IgD-negative memory B cell (primary cell): ENCODE data around the gene HSPG2. TPM values are rescaled to one million over a fixed set of nuclear protein-coding genes. Genes with fewer than 3 reads are reported as not detected.
"Not testable (repeated sequence)": the region's sequence is repeated elsewhere in the genome, so short reads cannot be mapped to it uniquely, and the experiment has no call there.

Experiments
- H3K27ac Mint-ChIP-seq, 3 donors: one replicate each; pipeline ENCODE4 v1.8.0; 2020 to 2022; ENCODE audit warnings: mild to moderate bottlenecking in 3 of 3, mixed read lengths in 3 of 3, moderate library complexity in 1 of 3
- H3K27me3 Mint-ChIP-seq: one replicate; pipeline ENCODE4 v1.8.0; 2021; ENCODE audit warnings: mixed read lengths
- H3K36me3 Mint-ChIP-seq: one replicate; pipeline ENCODE4 v1.8.0; 2020; ENCODE audit warnings: mild to moderate bottlenecking, mixed read lengths
- H3K4me1 Mint-ChIP-seq, 3 donors: one replicate each; pipeline ENCODE4 v1.8.0; 2020 to 2022; ENCODE audit warnings: mixed read lengths in 3 of 3, mild to moderate bottlenecking in 1 of 3
- H3K4me3 Mint-ChIP-seq, 4 donors: one replicate each; pipeline ENCODE4 v1.8.0; 2020 to 2022; ENCODE audit warnings: mild to moderate bottlenecking in 4 of 4, mixed read lengths in 4 of 4, moderate library complexity in 3 of 4
- H3K9me3 Mint-ChIP-seq, 3 donors: one replicate each; pipeline ENCODE4 v1.8.0; 2020 to 2021; ENCODE audit warnings: mixed read lengths in 3 of 3, mild to moderate bottlenecking in 1 of 3
- polyA plus RNA-seq: library from polyadenylated mRNA; unstranded; fragments of 300-500 nt; fragmentation: Illumina TruSeq; gene quantifications from one replicate; pipeline ENCODE4 v1.2.3, GENCODE V29; 2021

The HSPG2 gene
- polyA plus RNA-seq, 1 donor from 2014 or later: 0.90 TPM

- peaks cover 4% of the 10 kb centered on the region for H3K27me3 Mint-ChIP-seq
- peak overlapping the region in 1 of 4 donors; percentile 82 for H3K4me3 Mint-ChIP-seq
- H3K9me3 Mint-ChIP-seq: no peaks in the 10 kb centered on the region
- H3K36me3 Mint-ChIP-seq: peaks cover 2% of the 10 kb centered on the region
- peak overlapping the region in 2 of 3 donors; percentile 60 to 90 for H3K27ac Mint-ChIP-seq
- peaks cover 6 to 12% (median 11%) of the 10 kb centered on the region in 3 donors for H3K4me1 Mint-ChIP-seq
Observed at GRCh38 chr1:21815724-21816321, 121.3 kb downstream of the HSPG2 start.

- Mint-ChIP-seq H3K9me3 (no peaks in the 10 kb centered on the region), H3K27ac (peak overlapping the region in 2 of 3 donors; percentile 33 to 36), H3K4me1 (peaks cover 6 to 11% (median 9%) of the 10 kb centered on the region in 3 donors), H3K36me3 (peaks cover 2% of the 10 kb centered on the region), H3K27me3 (peaks cover 4% of the 10 kb centered on the region), H3K4me3 (peak overlapping the region in 3 of 4 donors; percentile 54 to 79 (median 65))
Observed at GRCh38 chr1:21814981-21815582, 122.0 kb downstream of the HSPG2 start.

GRCh38 chr1:21814241-21814918 lies 122.7 kb downstream of the HSPG2 start:
- Mint-ChIP-seq H3K4me3 (peak overlapping the region; percentile 21 to 79 (median 72)), H3K4me1 (peaks cover 6 to 11% (median 9%) of the 10 kb centered on the region in 3 donors), H3K36me3 (peaks cover 2% of the 10 kb centered on the region), H3K27me3 (peaks cover 4% of the 10 kb centered on the region), H3K27ac (no peak overlapping the region), H3K9me3 (no peaks in the 10 kb centered on the region)

GRCh38 chr1:21813542-21813941 lies 123.6 kb downstream of the HSPG2 start:
- peaks cover 5 to 11% (median 6%) of the 10 kb centered on the region in 3 donors for H3K4me1 Mint-ChIP-seq

GRCh38 chr1:21811875-21812305 lies 125.2 kb downstream of the HSPG2 start, which contains the start of gene LDLRAD2:
Gene LDLRAD2, plus strand, starts transcription at chr1:21812265. Its CDS starts 187 bp downstream, at chr1:21812452.
- H3K4me3 Mint-ChIP-seq: peak within 1 kb of the TSS in 2 of 4 donors; percentile 53 to 67

More at GRCh38 chr1:21813542-21813941, 123.6 kb downstream of the HSPG2 start:
- H3K4me3 Mint-ChIP-seq: peak overlapping the region in 2 of 4 donors; percentile 22 to 57
- H3K27ac Mint-ChIP-seq: no peak overlapping the region
- no peaks in the 10 kb centered on the region for H3K9me3 Mint-ChIP-seq
- H3K36me3 Mint-ChIP-seq: peaks cover 1% of the 10 kb centered on the region
- peaks cover 7% of the 10 kb centered on the region for H3K27me3 Mint-ChIP-seq

GRCh38 chr1:21804536-21804935 lies 132.6 kb downstream of the HSPG2 start:
- Mint-ChIP-seq H3K36me3 (no peaks in the 10 kb centered on the region), H3K4me1 (peaks cover 0 to 2% (median 2%) of the 10 kb centered on the region in 3 donors), H3K27ac (no peak overlapping the region), H3K27me3 (peaks cover 3% of the 10 kb centered on the region), H3K4me3 (no peak overlapping the region), H3K9me3 (no peaks in the 10 kb centered on the region)

More at GRCh38 chr1:21811875-21812305, 125.2 kb downstream of the HSPG2 start, which contains the start of gene LDLRAD2:
- peak within 1 kb of the TSS in 1 of 3 donors; percentile 23 for H3K27ac Mint-ChIP-seq
- H3K4me1 Mint-ChIP-seq: peaks cover 4 to 9% (median 4%) of the 10 kb centered on the region in 3 donors
- H3K36me3 Mint-ChIP-seq: no peaks in the 10 kb centered on the region
- H3K27me3 Mint-ChIP-seq: peaks cover 7% of the 10 kb centered on the region
- H3K9me3 Mint-ChIP-seq: no peaks in the 10 kb centered on the region

- H3K27ac Mint-ChIP-seq: no peak overlapping the region
- no peaks in the 10 kb centered on the region for H3K27me3 Mint-ChIP-seq
- peaks cover 0 to 13% (median 6%) of the 10 kb centered on the region in 3 donors for H3K4me1 Mint-ChIP-seq
- no peaks in the 10 kb centered on the region for H3K9me3 Mint-ChIP-seq
- no peaks in the 10 kb centered on the region for H3K36me3 Mint-ChIP-seq
- H3K4me3 Mint-ChIP-seq: no peak overlapping the region
Observed at GRCh38 chr1:21801100-21801499, 136.0 kb downstream of the HSPG2 start.

GRCh38 chr1:21799730-21800129 lies 137.4 kb downstream of the HSPG2 start:
- Mint-ChIP-seq H3K36me3 (no peaks in the 10 kb centered on the region), H3K27ac (peak overlapping the region in 1 of 3 donors; percentile 20), H3K4me3 (peak overlapping the region in 1 of 4 donors; percentile 76), H3K27me3 (no peaks in the 10 kb centered on the region), H3K9me3 (peaks cover 3 to 5% (median 5%) of the 10 kb centered on the region in 3 donors), H3K4me1 (peaks cover 0 to 13% (median 6%) of the 10 kb centered on the region in 3 donors)

- Mint-ChIP-seq H3K27me3 (no peaks in the 10 kb centered on the region), H3K4me1 (peaks cover 5 to 14% (median 11%) of the 10 kb centered on the region in 3 donors), H3K4me3 (no peak overlapping the region), H3K9me3 (peaks cover 5 to 8% (median 5%) of the 10 kb centered on the region in 3 donors), H3K36me3 (no peaks in the 10 kb centered on the region), H3K27ac (no peak overlapping the region)
Observed at GRCh38 chr1:21795075-21795474, 142.0 kb downstream of the HSPG2 start.

- Mint-ChIP-seq H3K4me3 (no peak overlapping the region), H3K9me3 (peaks cover 5 to 8% (median 5%) of the 10 kb centered on the region in 3 donors), H3K27ac (no peak overlapping the region), H3K36me3 (no peaks in the 10 kb centered on the region), H3K27me3 (no peaks in the 10 kb centered on the region), H3K4me1 (peaks cover 5 to 14% (median 10%) of the 10 kb centered on the region in 3 donors)
Observed at GRCh38 chr1:21794656-21795055, 142.5 kb downstream of the HSPG2 start.

GRCh38 chr1:21793104-21793503 lies 144.0 kb downstream of the HSPG2 start:
- no peaks in the 10 kb centered on the region for H3K36me3 Mint-ChIP-seq
- H3K27me3 Mint-ChIP-seq: no peaks in the 10 kb centered on the region
- H3K4me1 Mint-ChIP-seq: peaks cover 5 to 8% (median 6%) of the 10 kb centered on the region in 3 donors
- peaks cover 5 to 8% (median 5%) of the 10 kb centered on the region in 3 donors for H3K9me3 Mint-ChIP-seq
- no peak overlapping the region for H3K27ac Mint-ChIP-seq
- no peak overlapping the region for H3K4me3 Mint-ChIP-seq

- Mint-ChIP-seq H3K27ac (peak overlapping the region in 2 of 3 donors; percentile 26 to 31), H3K4me3 (peak overlapping the region in 2 of 4 donors; percentile 56 to 84), H3K27me3 (peaks cover 1% of the 10 kb centered on the region)
Observed at GRCh38 chr1:21786640-21787039, 150.5 kb downstream of the HSPG2 start.

GRCh38 chr1:21785764-21786163 lies 151.3 kb downstream of the HSPG2 start:
- Mint-ChIP-seq H3K4me3 (peak overlapping the region in 1 of 4 donors; percentile 44), H3K4me1 (peaks cover 8 to 13% (median 10%) of the 10 kb centered on the region in 3 donors)
- not testable (repeated sequence) for H3K27me3 Mint-ChIP-seq, H3K27ac Mint-ChIP-seq, H3K36me3 Mint-ChIP-seq, H3K9me3 Mint-ChIP-seq

More at GRCh38 chr1:21786640-21787039, 150.5 kb downstream of the HSPG2 start:
- Mint-ChIP-seq H3K9me3 (peaks cover 0 to 1% (median 0%) of the 10 kb centered on the region in 3 donors), H3K4me1 (peaks cover 8 to 15% (median 13%) of the 10 kb centered on the region in 3 donors), H3K36me3 (peaks cover 1% of the 10 kb centered on the region)

GRCh38 chr1:21783679-21784603 lies 153.2 kb downstream of the HSPG2 start:
- Mint-ChIP-seq H3K4me1 (peaks cover 21 to 25% (median 24%) of the 10 kb centered on the region in 3 donors), H3K27me3 (peaks cover 1% of the 10 kb centered on the region), H3K27ac (peak overlapping the region; percentile 99 to 100 (median 100)), H3K4me3 (peak overlapping the region; percentile 89 to 100 (median 96)), H3K9me3 (peaks cover 0 to 1% (median 0%) of the 10 kb centered on the region in 3 donors), H3K36me3 (peaks cover 4% of the 10 kb centered on the region)
